Subcutaneous adipose tissue (tissue), 4 donors: ENCODE measurements around the gene NOX1. TPM values are rescaled to one million over a fixed set of nuclear protein-coding genes. Genes with fewer than 3 reads are reported as not detected.

Experiments used
- CTCF ChIP-seq: fragments of 450-650 bp; IDR thresholded peaks from one replicate; pipeline ENCODE4 v1.5.1; 2016; ENCODE audit warnings: low read depth, mild to moderate bottlenecking, control low read depth, antibody characterized with exemption, moderate library complexity
- total RNA-seq, 4 donors: library from RNA; depleted of rRNA; stranded (reverse); fragments of >200 nt; gene quantifications; one replicate each; pipeline ENCODE4 v1.1.0, GENCODE V29; 2016

Gene NOX1
- total RNA-seq, 4 donors from 2014 or later: not detected

GRCh38 chrX:100819534-100819836, 54.7 kb downstream of the NOX1 start:
- no peak for TF ChIP-seq CTCF

- no peak for TF ChIP-seq CTCF
Measured at GRCh38 chrX:100817340-100817739, 56.8 kb downstream of the NOX1 start.

GRCh38 chrX:100812216-100813158, 61.7 kb downstream of the NOX1 start:
- TF ChIP-seq CTCF: no peak

GRCh38 chrX:100804780-100805179, 69.4 kb downstream of the NOX1 start:
- no peak for TF ChIP-seq CTCF

- no peak for TF ChIP-seq CTCF
Measured at GRCh38 chrX:100802843-100803242, 71.3 kb downstream of the NOX1 start.

- TF ChIP-seq CTCF: no peak
Measured at GRCh38 chrX:100798484-100799214, 75.5 kb downstream of the NOX1 start.

GRCh38 chrX:100797359-100797758, 76.8 kb downstream of the NOX1 start:
- TF ChIP-seq CTCF: no peak
